Smooth muscle cell (in vitro differentiated cells): ENCODE measurements around the gene ATAD3A. TPM values are rescaled to one million over a fixed set of nuclear protein-coding genes. Genes with fewer than 3 reads are reported as not detected.

Experiments
- DNase-seq: peaks from one replicate; lab custom pipeline; 2025; ENCODE audit not compliant: unreplicated experiment; lab: John Stamatoyannopoulos, UW
- H2AFZ ChIP-seq: fragments of 200-600 bp; sonication (generic); 2 replicates; pipeline ENCODE4 v1.6.0; 2016; ENCODE audit warnings: antibody characterized with exemption, low read depth, mild to moderate bottlenecking
- H3F3A ChIP-seq: fragments of 200-600 bp; sonication (generic); 2 replicates; pipeline ENCODE4 v1.6.0; 2017; ENCODE audit warnings: antibody characterized with exemption, low read depth
- H3K27ac ChIP-seq: fragments of 200-600 bp; sonication (generic); 2 replicates; pipeline ENCODE4 v1.5.1; 2016; ENCODE audit warnings: low read depth, mild to moderate bottlenecking
- H3K27me3 ChIP-seq: fragments of 200-600 bp; sonication (generic); 2 replicates; pipeline ENCODE4 v1.6.1; 2016; ENCODE audit warnings: low read depth, mild to moderate bottlenecking
- H3K36me3 ChIP-seq: fragments of 200-600 bp; sonication (generic); 2 replicates; pipeline ENCODE4 v1.5.1; 2016; ENCODE audit warnings: low read depth
- H3K4me1 ChIP-seq: fragments of 200-600 bp; sonication (generic); 2 replicates; pipeline ENCODE4 v1.5.1; 2016; ENCODE audit warnings: low read depth
- H3K4me2 ChIP-seq: fragments of 200-600 bp; sonication (generic); 2 replicates; pipeline ENCODE4 v1.6.0; 2016; ENCODE audit warnings: mild to moderate bottlenecking
- H3K4me3 ChIP-seq: fragments of 200-600 bp; sonication (generic); 2 replicates; pipeline ENCODE4 v1.5.1; 2016; ENCODE audit warnings: mild to moderate bottlenecking
- H3K79me2 ChIP-seq: fragments of 200-600 bp; sonication (generic); 2 replicates; pipeline ENCODE4 v1.6.0; 2016; ENCODE audit warnings: low read depth, mild to moderate bottlenecking
- H3K9ac ChIP-seq: fragments of 200-600 bp; sonication (generic); 2 replicates; pipeline ENCODE4 v1.6.0; 2016; ENCODE audit warnings: low read depth
- H3K9me3 ChIP-seq: fragments of 200-600 bp; sonication (generic); replicated peaks from 2 replicates; pipeline ENCODE4 v1.5.1; 2016; ENCODE audit warnings: low read depth
- H4K20me1 ChIP-seq: fragments of 200-600 bp; sonication (generic); 2 replicates; pipeline ENCODE4 v1.6.0; 2016; ENCODE audit warnings: low read depth
- CTCF ChIP-seq: fragments of 200-600 bp; sonication (generic); IDR thresholded peaks from 2 replicates; pipeline ENCODE4 v1.5.1; 2017; ENCODE audit warnings: borderline replicate concordance, mild to moderate bottlenecking, antibody characterized with exemption; ENCODE audit not compliant: insufficient read depth, poor library complexity, severe bottlenecking
- WGBS: methylation state at CpG from one replicate; pipeline ENCODE4 v1.1.7; 2016; ENCODE audit warnings: low lambda C conversion rate; 5-methylcytosine and 5-hydroxymethylcytosine counted together
- polyA plus RNA-seq: library from polyadenylated mRNA; unstranded; fragments of >200 nt; fragmentation: Nextera tagmentation; extraction: Ambion mirVana; gene quantifications from 2 replicates; pipeline ENCODE4 v1.2.1, GENCODE V29; 2016
- total RNA-seq: library from RNA; depleted of rRNA; stranded (reverse); fragments of >200 nt; gene quantifications from 2 replicates; pipeline ENCODE4 v1.2.3, GENCODE V29; 2014

Gene ATAD3A
- total and polyA plus RNA-seq, 2 experiments from 2014 or later, result 14.3 to 58.0 TPM

DNA sequence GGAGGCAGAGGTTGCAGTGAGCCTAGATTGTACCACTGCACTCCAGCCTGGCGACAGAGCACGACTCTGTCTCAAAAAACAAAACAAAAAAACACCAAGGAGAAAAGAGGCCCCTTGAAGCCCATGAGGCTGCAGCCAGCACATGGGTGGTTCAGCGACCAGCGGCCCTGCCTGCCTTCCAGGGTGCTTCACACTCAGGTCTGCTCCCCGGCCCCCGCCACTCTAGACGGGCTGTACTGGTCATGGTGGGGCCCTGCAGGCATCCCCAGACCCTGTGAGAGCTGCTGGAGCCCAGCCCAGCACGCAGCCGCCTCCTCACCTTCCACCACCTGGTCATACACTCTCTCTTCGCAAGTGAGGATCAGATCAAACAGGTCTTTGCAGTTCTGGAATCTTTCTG is 32.6 kb downstream of the ATAD3A start:
- H3K27me3 ChIP-seq, result no peaks in the 10 kb centered on the region
- H3K79me2 ChIP-seq, result peaks cover under 1% of the 10 kb centered on the region
- no peaks in the 10 kb centered on the region for H3K36me3 ChIP-seq
- no peak overlapping the region for H2AFZ ChIP-seq
- WGBS, result 98% methylated on average over 10 of the region's 10 CpGs
- no peak overlapping the region for H3K9ac ChIP-seq
- H3K4me1 ChIP-seq, result peaks cover under 1% of the 10 kb centered on the region
- no peak overlapping the region for H3K27ac ChIP-seq
- TF ChIP-seq CTCF, result no peak
- no peak for DNase-seq
- no peaks in the 10 kb centered on the region for H3K9me3 ChIP-seq
- H3K4me2 ChIP-seq, result no peak overlapping the region
- H4K20me1 ChIP-seq, result peaks cover 13% of the 10 kb centered on the region
- peaks cover 6% of the 10 kb centered on the region for H3F3A ChIP-seq
- no peak overlapping the region for H3K4me3 ChIP-seq

- peaks cover 9% of the 10 kb centered on the region for H3K79me2 ChIP-seq
- no peak for TF ChIP-seq CTCF
- no peaks in the 10 kb centered on the region for H3K9me3 ChIP-seq
- H3K27me3 ChIP-seq, result no peaks in the 10 kb centered on the region
- WGBS, result 97% methylated on average over 23 of the region's 23 CpGs
- no peak overlapping the region for H2AFZ ChIP-seq
- DNase-seq, result no peak
- no peak overlapping the region for H3K9ac ChIP-seq
- H3K4me2 ChIP-seq, result no peak overlapping the region
- peaks cover 6% of the 10 kb centered on the region for H3F3A ChIP-seq
- H3K27ac ChIP-seq, result no peak overlapping the region
- no peaks in the 10 kb centered on the region for H3K4me1 ChIP-seq
- no peak overlapping the region for H3K4me3 ChIP-seq
- peaks cover 23% of the 10 kb centered on the region for H4K20me1 ChIP-seq
- no peaks in the 10 kb centered on the region for H3K36me3 ChIP-seq
These were observed 34.2 kb downstream of the ATAD3A start for GRCh38 chr1:1545946-1546737.

DNA sequence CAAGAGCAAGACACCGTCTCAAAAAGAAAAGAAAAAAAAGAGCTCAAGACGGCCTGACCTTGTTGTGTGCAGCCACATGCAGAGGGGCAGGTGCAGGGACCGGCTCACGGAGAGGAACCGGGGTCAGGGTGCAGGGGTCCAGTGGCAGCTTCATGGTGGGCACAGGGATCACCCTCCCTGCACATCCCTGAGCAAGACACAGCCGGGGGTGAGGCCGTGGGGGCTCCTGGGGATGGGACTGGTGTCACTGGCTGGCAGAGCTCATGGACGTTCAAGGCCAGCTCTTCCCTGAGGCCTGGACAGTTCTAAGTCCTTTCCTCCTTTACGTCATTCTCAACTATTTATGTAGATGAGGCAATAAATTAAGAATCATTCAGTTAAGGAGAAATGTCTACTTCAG is 35.0 kb downstream of the ATAD3A start:
- no peaks in the 10 kb centered on the region for H3K9me3 ChIP-seq
- no peak overlapping the region for H3K4me2 ChIP-seq
- no peaks in the 10 kb centered on the region for H3K4me1 ChIP-seq
- no peak overlapping the region for H3K27ac ChIP-seq
- peaks cover 1% of the 10 kb centered on the region for H3F3A ChIP-seq
- peaks cover 32% of the 10 kb centered on the region for H4K20me1 ChIP-seq
- no peaks in the 10 kb centered on the region for H3K36me3 ChIP-seq
- H3K79me2 ChIP-seq, result peaks cover 16% of the 10 kb centered on the region
- no peak for DNase-seq
- H3K9ac ChIP-seq, result no peak overlapping the region
- no peak overlapping the region for H2AFZ ChIP-seq
- H3K27me3 ChIP-seq, result no peaks in the 10 kb centered on the region
- no peak for TF ChIP-seq CTCF
- no peak overlapping the region for H3K4me3 ChIP-seq
- 97% methylated on average over 9 of the region's 9 CpGs for WGBS

- no peaks in the 10 kb centered on the region for H3K36me3 ChIP-seq
- no peaks in the 10 kb centered on the region for H3F3A ChIP-seq
- H4K20me1 ChIP-seq, result peaks cover 37% of the 10 kb centered on the region
- peaks cover 20% of the 10 kb centered on the region for H3K79me2 ChIP-seq
- H3K4me3 ChIP-seq, result no peak overlapping the region
- H3K9me3 ChIP-seq, result no peaks in the 10 kb centered on the region
- TF ChIP-seq CTCF, result no peak
- H3K27ac ChIP-seq, result no peak overlapping the region
- no peak overlapping the region for H3K9ac ChIP-seq
- WGBS, result 95% methylated on average over 19 of the region's 19 CpGs
- H3K4me2 ChIP-seq, result no peak overlapping the region
- H2AFZ ChIP-seq, result no peak overlapping the region
- H3K4me1 ChIP-seq, result no peaks in the 10 kb centered on the region
- H3K27me3 ChIP-seq, result no peaks in the 10 kb centered on the region
- DNase-seq, result no peak
These were observed 35.5 kb downstream of the ATAD3A start for GRCh38 chr1:1547476-1547875.
